Fibroblast of the aortic adventitia (primary cell): ENCODE measurements around the gene MED10. TPM values are rescaled to one million over a fixed set of nuclear protein-coding genes. Genes with fewer than 3 reads are reported as not detected.

Experiments
- DNase-seq: peaks from one replicate; pipeline ENCODE4 v3.0.0-alpha.2; 2010; ENCODE audit warnings: low read depth
- H3K4me3 ChIP-seq: 2 replicates; pipeline ENCODE4 v1.5.1; 2011; ENCODE audit warnings: low read depth, mild to moderate bottlenecking, control low read depth, low read length, moderate library complexity
- CTCF ChIP-seq: IDR thresholded peaks from 2 replicates; pipeline ENCODE4 v1.5.1; 2011; ENCODE audit warnings: mild to moderate bottlenecking, low read length, control low read depth, inconsistent platforms; ENCODE audit not compliant: insufficient read depth
- total RNA-seq: library from RNA; depleted of rRNA; stranded (reverse); fragments of >200 nt; gene quantifications from 2 replicates; pipeline ENCODE4 v1.2.3, GENCODE V29; 2012; ENCODE audit warnings: low replicate concordance

Gene MED10
- total RNA-seq, 1 donor = 17.5 TPM

DNA sequence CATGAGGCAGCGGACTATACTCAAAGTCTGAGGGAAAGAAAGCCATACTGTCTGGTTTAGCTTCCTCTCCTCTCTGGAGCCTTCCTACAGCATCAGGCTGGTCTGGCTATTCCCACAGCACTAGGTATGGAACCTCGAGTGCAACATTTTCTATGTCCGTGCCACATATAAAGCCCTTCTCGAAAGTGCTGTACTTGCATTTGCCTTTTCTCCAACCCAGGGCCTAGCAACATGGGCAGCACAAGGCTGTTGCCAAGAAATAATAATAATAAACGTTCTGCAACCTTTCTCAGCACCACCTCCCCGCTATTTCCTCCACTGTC is 804 bp downstream of the MED10 start:
- peak overlapping the region; percentile 96 for H3K4me3 ChIP-seq
- peak; percentile 16 for DNase-seq
- TF ChIP-seq CTCF = no peak

- TF ChIP-seq CTCF = no peak
- DNase-seq = peak; percentile 29
These were observed 1.3 kb downstream of the MED10 start for GRCh38 chr5:6376974-6377520.

GRCh38 chr5:6373081-6373846 is 5.1 kb downstream of the MED10 start:
- DNase-seq = no peak
- no peak overlapping the region for H3K4me3 ChIP-seq
- no peak for TF ChIP-seq CTCF

More at GRCh38 chr5:6376974-6377520, 1.3 kb downstream of the MED10 start:
- H3K4me3 ChIP-seq = peak overlapping the region; percentile 96

DNA sequence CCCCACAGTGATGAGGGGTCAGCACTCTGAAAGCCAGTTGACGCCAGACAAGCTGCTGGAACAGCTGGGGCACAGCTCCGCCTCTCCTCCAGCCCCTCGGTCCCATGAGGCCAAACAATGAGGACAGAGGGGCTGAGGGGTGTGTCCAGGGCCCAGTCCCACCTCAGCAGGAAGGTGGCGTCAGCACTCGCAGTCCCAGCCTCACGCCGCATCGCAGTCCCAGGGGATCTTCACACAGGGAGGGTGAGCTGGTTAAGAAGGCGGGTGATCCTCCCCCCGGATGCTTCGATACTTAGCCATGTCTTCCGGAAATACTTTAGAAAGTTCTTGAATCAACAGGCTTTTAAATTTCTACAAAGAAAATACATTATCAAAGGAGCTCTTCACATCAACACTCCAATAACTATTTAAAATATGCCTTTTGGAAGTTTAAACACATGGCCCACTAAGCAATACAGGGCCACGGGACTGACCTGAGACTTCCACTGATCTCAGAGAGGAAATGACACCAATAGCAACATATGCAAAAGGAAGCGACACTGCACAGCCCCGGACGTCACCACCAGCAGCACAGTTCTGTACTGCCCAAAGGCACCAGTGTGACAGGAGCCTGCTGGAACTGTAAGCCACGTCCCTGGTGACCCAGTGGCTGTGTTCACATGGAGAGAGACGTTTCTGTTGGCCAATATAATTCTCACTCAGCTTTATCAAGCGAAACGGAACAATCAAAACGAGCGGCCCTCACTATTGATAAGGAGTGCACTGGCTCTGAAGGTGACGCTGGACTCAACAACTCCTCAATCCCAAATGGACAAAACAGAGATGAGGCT is 5.9 kb downstream of the MED10 start:
- no peak for DNase-seq
- TF ChIP-seq CTCF = no peak

GRCh38 chr5:6371079-6371810 is 7.1 kb downstream of the MED10 start:
- H3K4me3 ChIP-seq = no peak overlapping the region
- no peak for DNase-seq
- TF ChIP-seq CTCF = no peak

More for the DNA sequence above, 5.9 kb downstream of the MED10 start:
- H3K4me3 ChIP-seq = no peak overlapping the region

GRCh38 chr5:6370580-6370979 is 7.8 kb downstream of the MED10 start:
- TF ChIP-seq CTCF = no peak
- H3K4me3 ChIP-seq = no peak overlapping the region
- DNase-seq = no peak
